ENCODE results near the gene POLD2.

The POLD2 gene

GRCh38 chr7:44081266-44081748 lies 42.0 kb downstream of the POLD2 start:
- ATAC-seq (no peak), DNase-seq (no peak)
- peaks cover 28% of the 10 kb centered on the region for H3K36me3 Mint-ChIP-seq (ENCODE audit: low read depth)
- H3K4me3 Mint-ChIP-seq = peak overlapping the region; percentile 87
- peak overlapping the region; percentile 95 for H3K27ac Mint-ChIP-seq
- peaks cover 1% of the 10 kb centered on the region for H3K27me3 Mint-ChIP-seq
- H3K9me3 Mint-ChIP-seq = no peaks in the 10 kb centered on the region
- peaks cover 61% of the 10 kb centered on the region for H3K4me1 Mint-ChIP-seq

GRCh38 chr7:44080686-44081265 lies 42.6 kb downstream of the POLD2 start:
- H3K36me3 Mint-ChIP-seq (ENCODE audit: low read depth) = peaks cover 28% of the 10 kb centered on the region

GRCh38 chr7:44080118-44080517 lies 43.2 kb downstream of the POLD2 start:
- H3K36me3 Mint-ChIP-seq (ENCODE audit: low read depth) = peaks cover 28% of the 10 kb centered on the region
- H3K27ac Mint-ChIP-seq = no peak overlapping the region
- H3K4me1 Mint-ChIP-seq = peaks cover 64% of the 10 kb centered on the region
- peaks cover 1% of the 10 kb centered on the region for H3K27me3 Mint-ChIP-seq
- no peaks in the 10 kb centered on the region for H3K9me3 Mint-ChIP-seq
- no peak for DNase-seq
- H3K4me3 Mint-ChIP-seq = no peak overlapping the region
- ATAC-seq = no peak

More at GRCh38 chr7:44080686-44081265, 42.6 kb downstream of the POLD2 start:
- Mint-ChIP-seq H3K9me3 (no peaks in the 10 kb centered on the region), H3K27me3 (peaks cover 1% of the 10 kb centered on the region), H3K4me3 (peak overlapping the region; percentile 87), H3K4me1 (peaks cover 61% of the 10 kb centered on the region), H3K27ac (peak overlapping the region; percentile 95)
- ATAC-seq (no peak), DNase-seq (no peak)

GRCh38 chr7:44079331-44080021 lies 43.9 kb downstream of the POLD2 start:
- peaks cover 30% of the 10 kb centered on the region for H3K36me3 Mint-ChIP-seq (ENCODE audit: low read depth)
- H3K27ac Mint-ChIP-seq = peak overlapping the region; percentile 27
- peaks cover 1% of the 10 kb centered on the region for H3K27me3 Mint-ChIP-seq
- H3K9me3 Mint-ChIP-seq = no peaks in the 10 kb centered on the region
- DNase-seq = no peak
- no peak for ATAC-seq
- no peak overlapping the region for H3K4me3 Mint-ChIP-seq
- peaks cover 70% of the 10 kb centered on the region for H3K4me1 Mint-ChIP-seq

- H3K27me3 Mint-ChIP-seq = no peaks in the 10 kb centered on the region
- peak overlapping the region; percentile 4 for H3K4me3 Mint-ChIP-seq
- H3K27ac Mint-ChIP-seq = peak overlapping the region; percentile 37
- ATAC-seq (no peak), DNase-seq (no peak)
- peaks cover 33% of the 10 kb centered on the region for H3K36me3 Mint-ChIP-seq (ENCODE audit: low read depth)
- H3K9me3 Mint-ChIP-seq = no peaks in the 10 kb centered on the region
- peaks cover 70% of the 10 kb centered on the region for H3K4me1 Mint-ChIP-seq
Observed at GRCh38 chr7:44078521-44078920, 44.8 kb downstream of the POLD2 start.

GRCh38 chr7:44077681-44078091 lies 45.7 kb downstream of the POLD2 start:
- H3K4me3 Mint-ChIP-seq = no peak overlapping the region
- H3K36me3 Mint-ChIP-seq (ENCODE audit: low read depth) = peaks cover 38% of the 10 kb centered on the region
- peak overlapping the region; percentile 64 for H3K27ac Mint-ChIP-seq
- H3K4me1 Mint-ChIP-seq = peaks cover 65% of the 10 kb centered on the region
- H3K27me3 Mint-ChIP-seq = no peaks in the 10 kb centered on the region
- ATAC-seq (no peak), DNase-seq (no peak)
- no peaks in the 10 kb centered on the region for H3K9me3 Mint-ChIP-seq

- H3K27ac Mint-ChIP-seq = no peak overlapping the region
- ATAC-seq (no peak), DNase-seq (no peak)
- H3K4me3 Mint-ChIP-seq = no peak overlapping the region
- H3K4me1 Mint-ChIP-seq = peaks cover 71% of the 10 kb centered on the region
- H3K36me3 Mint-ChIP-seq (ENCODE audit: low read depth) = peaks cover 44% of the 10 kb centered on the region
- no peaks in the 10 kb centered on the region for H3K9me3 Mint-ChIP-seq
- no peaks in the 10 kb centered on the region for H3K27me3 Mint-ChIP-seq
Observed at GRCh38 chr7:44077061-44077460, 46.3 kb downstream of the POLD2 start.

- ATAC-seq = no peak
- no peak overlapping the region for H3K4me3 Mint-ChIP-seq
Observed at GRCh38 chr7:44076101-44076895, 47.0 kb downstream of the POLD2 start.

GRCh38 chr7:44075296-44076075 lies 47.9 kb downstream of the POLD2 start:
- H3K27ac Mint-ChIP-seq = peak overlapping the region; percentile 67
- peaks cover 44% of the 10 kb centered on the region for H3K36me3 Mint-ChIP-seq (ENCODE audit: low read depth)
- ATAC-seq = no peak
- H3K9me3 Mint-ChIP-seq = no peaks in the 10 kb centered on the region
- H3K4me1 Mint-ChIP-seq = peaks cover 60% of the 10 kb centered on the region
- H3K27me3 Mint-ChIP-seq = no peaks in the 10 kb centered on the region
- no peak overlapping the region for H3K4me3 Mint-ChIP-seq
- DNase-seq = no peak

More at GRCh38 chr7:44076101-44076895, 47.0 kb downstream of the POLD2 start:
- H3K36me3 Mint-ChIP-seq (ENCODE audit: low read depth) = peaks cover 49% of the 10 kb centered on the region
- DNase-seq = no peak
- H3K27me3 Mint-ChIP-seq = no peaks in the 10 kb centered on the region
- peaks cover 69% of the 10 kb centered on the region for H3K4me1 Mint-ChIP-seq
- no peak overlapping the region for H3K27ac Mint-ChIP-seq
- no peaks in the 10 kb centered on the region for H3K9me3 Mint-ChIP-seq

GRCh38 chr7:44074349-44074695 lies 49.0 kb downstream of the POLD2 start:
- Mint-ChIP-seq H3K4me3 (no peak overlapping the region), H3K4me1 (peaks cover 49% of the 10 kb centered on the region), H3K27me3 (no peaks in the 10 kb centered on the region), H3K36me3 (ENCODE audit: low read depth) (peaks cover 41% of the 10 kb centered on the region), H3K27ac (peak overlapping the region; percentile 41), H3K9me3 (no peaks in the 10 kb centered on the region)
- ATAC-seq = no peak
- DNase-seq = no peak

GRCh38 chr7:44073664-44074348 lies 49.5 kb downstream of the POLD2 start:
- H3K27me3 Mint-ChIP-seq = no peaks in the 10 kb centered on the region
- H3K9me3 Mint-ChIP-seq = no peaks in the 10 kb centered on the region
- DNase-seq (peak; percentile 61), ATAC-seq (peak; percentile 83)
- H3K4me1 Mint-ChIP-seq = peaks cover 47% of the 10 kb centered on the region
- H3K27ac Mint-ChIP-seq = peak overlapping the region; percentile 41
- H3K4me3 Mint-ChIP-seq = no peak overlapping the region
- H3K36me3 Mint-ChIP-seq (ENCODE audit: low read depth) = peaks cover 41% of the 10 kb centered on the region

GRCh38 chr7:44072364-44073231 lies 50.8 kb downstream of the POLD2 start:
- peak; percentile 44 for ATAC-seq
- Mint-ChIP-seq H3K4me3 (no peak overlapping the region), H3K27ac (peak overlapping the region; percentile 31), H3K27me3 (no peaks in the 10 kb centered on the region), H3K9me3 (no peaks in the 10 kb centered on the region), H3K4me1 (peaks cover 39% of the 10 kb centered on the region), H3K36me3 (ENCODE audit: low read depth) (peaks cover 33% of the 10 kb centered on the region)
- DNase-seq = peak; percentile 62

- ATAC-seq (no peak), DNase-seq (no peak)
- H3K4me3 Mint-ChIP-seq = no peak overlapping the region
- no peaks in the 10 kb centered on the region for H3K27me3 Mint-ChIP-seq
- H3K36me3 Mint-ChIP-seq (ENCODE audit: low read depth) = peaks cover 31% of the 10 kb centered on the region
- no peaks in the 10 kb centered on the region for H3K9me3 Mint-ChIP-seq
- H3K4me1 Mint-ChIP-seq = peaks cover 34% of the 10 kb centered on the region
- no peak overlapping the region for H3K27ac Mint-ChIP-seq
Observed at GRCh38 chr7:44071726-44072363, 51.5 kb downstream of the POLD2 start.
